ENCODE data around the gene IMMP2L.

IMMP2L gene

DNA sequence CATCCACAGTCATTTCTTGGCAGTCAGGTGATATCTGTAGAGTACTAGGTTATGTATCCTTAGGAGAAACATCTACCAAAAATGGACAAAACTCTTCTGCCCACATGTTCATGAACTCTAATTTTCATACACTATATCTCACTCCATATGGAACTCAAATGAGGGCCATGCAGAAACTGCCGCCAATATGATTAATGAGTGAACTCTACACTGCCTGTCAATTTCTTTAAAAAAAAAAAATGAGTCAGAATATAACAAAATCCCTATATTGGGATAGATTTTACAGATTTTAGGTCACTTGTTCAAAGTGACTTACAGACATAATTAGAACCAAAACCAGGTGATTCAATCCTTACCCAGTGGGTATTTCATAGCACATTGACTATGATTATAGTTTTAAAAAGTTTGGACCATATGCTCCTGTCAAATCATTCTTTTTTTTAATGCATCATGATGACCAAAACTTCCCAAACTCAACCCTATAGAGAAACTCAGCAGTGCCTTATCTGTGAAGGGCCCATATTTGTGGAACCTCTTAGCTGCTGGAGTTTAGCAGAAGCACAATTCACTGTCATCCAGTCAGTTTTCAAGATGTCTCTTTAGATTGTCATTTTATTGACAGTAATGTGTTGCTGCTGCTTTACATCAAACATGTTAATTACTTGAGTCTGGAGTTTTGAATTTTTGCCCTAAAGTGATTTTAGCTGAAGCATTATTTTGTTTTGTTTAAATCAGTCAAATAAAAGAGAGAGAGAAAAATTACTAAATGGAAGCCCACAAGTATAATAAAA is 460.2 kb downstream of the IMMP2L start:
- no peak for TF ChIP-seq ZFX (IDR thresholded peaks at IDR 0.05)
- TF ChIP-seq, protein P1, sequence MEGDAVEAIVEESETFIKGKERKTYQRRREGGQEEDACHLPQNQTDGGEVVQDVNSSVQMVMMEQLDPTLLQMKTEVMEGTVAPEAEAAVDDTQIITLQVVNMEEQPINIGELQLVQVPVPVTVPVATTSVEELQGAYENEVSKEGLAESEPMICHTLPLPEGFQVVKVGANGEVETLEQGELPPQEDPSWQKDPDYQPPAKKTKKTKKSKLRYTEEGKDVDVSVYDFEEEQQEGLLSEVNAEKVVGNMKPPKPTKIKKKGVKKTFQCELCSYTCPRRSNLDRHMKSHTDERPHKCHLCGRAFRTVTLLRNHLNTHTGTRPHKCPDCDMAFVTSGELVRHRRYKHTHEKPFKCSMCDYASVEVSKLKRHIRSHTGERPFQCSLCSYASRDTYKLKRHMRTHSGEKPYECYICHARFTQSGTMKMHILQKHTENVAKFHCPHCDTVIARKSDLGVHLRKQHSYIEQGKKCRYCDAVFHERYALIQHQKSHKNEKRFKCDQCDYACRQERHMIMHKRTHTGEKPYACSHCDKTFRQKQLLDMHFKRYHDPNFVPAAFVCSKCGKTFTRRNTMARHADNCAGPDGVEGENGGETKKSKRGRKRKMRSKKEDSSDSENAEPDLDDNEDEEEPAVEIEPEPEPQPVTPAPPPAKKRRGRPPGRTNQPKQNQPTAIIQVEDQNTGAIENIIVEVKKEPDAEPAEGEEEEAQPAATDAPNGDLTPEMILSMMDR (conservative IDR thresholded peaks at IDR 0.05), result no peak
- no peak overlapping the region for H3K27ac ChIP-seq

DNA sequence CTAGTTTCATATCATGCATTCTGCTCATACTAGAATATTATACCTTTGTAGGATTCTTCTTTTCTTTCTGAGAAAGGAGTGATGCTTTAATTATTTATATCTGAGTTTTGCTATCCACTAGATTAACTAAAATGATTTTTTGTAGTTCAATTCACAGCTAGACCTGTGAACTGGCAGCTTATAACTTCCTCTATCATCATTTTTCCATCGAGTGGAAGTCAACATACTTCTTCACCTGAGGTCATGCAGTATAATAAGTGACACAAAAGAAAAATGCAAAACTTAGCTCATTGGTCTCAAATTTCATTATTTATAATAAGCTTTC is 463.4 kb downstream of the IMMP2L start:
- TF ChIP-seq, protein P1 (conservative IDR thresholded peaks at IDR 0.05), result peak; percentile 67
- no peak for TF ChIP-seq ZFX (IDR thresholded peaks at IDR 0.05)
- H3K27ac ChIP-seq, result no peak overlapping the region

DNA sequence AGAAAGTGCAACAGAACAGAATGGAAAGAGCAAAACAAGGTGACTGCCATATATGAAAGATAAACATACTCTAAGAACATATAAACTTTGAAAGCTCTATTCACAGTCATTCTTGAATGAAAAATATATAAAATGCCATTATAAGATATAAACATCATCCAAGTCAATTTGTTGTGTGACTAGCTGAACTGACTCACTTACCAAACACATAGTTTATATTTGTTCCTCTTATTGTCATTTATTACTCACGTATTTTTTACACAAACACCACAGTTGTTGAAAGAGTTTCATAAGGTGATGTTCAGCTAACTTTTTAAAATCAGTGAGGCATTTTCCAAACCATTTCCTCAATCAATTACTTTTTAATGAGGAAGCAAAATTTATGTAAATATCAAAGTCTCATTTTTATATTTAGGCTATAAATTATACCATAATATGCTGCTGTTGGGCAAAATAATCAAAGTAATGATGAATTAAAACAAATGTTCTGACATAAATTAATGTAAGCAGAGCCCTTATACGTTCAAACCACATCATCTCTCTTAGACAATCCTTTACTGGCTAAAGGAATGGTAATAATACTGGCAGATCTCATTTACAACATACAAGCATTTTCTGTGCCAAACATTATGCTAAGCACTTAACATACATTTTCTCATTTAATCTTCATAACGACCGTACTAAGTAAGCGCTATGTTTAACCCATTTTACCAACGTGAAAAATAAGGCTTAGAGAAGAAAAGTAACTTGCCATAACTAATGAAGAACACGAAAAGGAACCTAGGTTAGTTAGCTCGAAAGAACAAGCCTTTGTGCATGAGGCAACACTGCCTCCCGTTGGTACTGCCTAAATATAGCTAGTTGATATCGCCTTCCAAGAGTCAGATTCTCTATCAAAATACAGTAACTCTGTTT is 464.0 kb downstream of the IMMP2L start:
- TF ChIP-seq, protein P1 (conservative IDR thresholded peaks at IDR 0.05), result peak; percentile 92
- no peak for TF ChIP-seq ZFX (IDR thresholded peaks at IDR 0.05)
- H3K27ac ChIP-seq, result no peak overlapping the region

DNA sequence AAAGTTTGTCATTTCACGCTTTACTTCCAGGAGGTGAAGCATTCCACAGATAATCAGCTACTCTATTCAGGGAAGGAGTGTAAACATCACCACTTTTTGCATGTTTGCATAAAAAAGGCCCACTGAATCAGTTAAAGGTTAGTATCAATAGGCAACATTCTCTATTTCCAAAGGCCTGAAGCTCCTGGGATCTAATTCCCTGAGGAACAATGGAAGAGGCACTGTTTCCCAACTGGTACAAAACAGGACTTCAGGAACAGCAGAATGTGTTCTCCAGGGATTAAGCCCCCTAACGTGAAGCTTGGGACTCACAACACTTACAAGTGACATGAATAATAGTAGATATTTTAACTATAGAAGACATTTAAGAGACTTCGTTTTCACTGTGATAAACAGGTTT is 465.3 kb downstream of the IMMP2L start:
- no peak overlapping the region for H3K27ac ChIP-seq
- TF ChIP-seq, protein P1 (conservative IDR thresholded peaks at IDR 0.05), result no peak

DNA sequence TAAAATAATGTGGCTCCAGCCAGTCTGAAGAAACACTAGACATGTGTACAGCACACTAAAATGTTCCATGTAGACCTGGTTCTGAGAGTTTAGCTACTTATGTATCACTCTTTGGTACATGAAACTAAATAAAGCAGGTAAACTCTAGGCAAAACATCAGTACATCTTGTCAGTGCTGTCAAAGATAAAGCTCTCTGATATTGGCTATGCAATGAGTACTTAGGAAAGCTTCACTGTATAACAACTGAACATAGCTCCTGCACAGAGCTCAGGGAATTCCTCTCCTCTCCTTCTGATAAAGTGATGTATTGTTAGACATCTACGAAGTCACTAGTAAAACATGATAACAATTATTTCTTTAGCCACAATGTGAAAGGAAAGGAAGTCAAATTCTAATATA is 467.9 kb downstream of the IMMP2L start:
- TF ChIP-seq ZFX (IDR thresholded peaks at IDR 0.05), result no peak
- TF ChIP-seq, protein P1 (conservative IDR thresholded peaks at IDR 0.05), result no peak

DNA sequence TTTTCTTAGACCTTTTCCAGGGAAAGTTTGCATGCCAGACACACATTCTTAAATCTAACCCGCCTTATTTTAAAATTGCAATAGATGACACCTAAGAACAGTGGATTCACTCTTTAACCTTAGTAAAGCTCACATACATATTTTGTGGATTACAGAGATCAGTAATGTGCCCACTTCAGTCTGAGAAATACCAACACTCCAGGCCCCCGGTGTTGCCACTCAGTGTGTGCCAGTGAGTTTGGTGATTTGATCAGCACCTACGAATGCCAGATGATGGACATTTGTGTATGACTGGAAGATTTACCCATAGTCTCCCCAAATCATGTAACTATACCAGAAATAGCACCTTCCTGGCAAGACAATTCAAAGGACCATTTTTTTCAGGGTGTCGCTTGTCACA is 468.8 kb downstream of the IMMP2L start:
- no peak overlapping the region for H3K27ac ChIP-seq
- TF ChIP-seq, protein P1 (conservative IDR thresholded peaks at IDR 0.05), result no peak
- TF ChIP-seq ZFX (IDR thresholded peaks at IDR 0.05), result no peak

More for the DNA sequence above, 467.9 kb downstream of the IMMP2L start:
- H3K27ac ChIP-seq, result no peak overlapping the region

All from C4-2B (cell line).